ENCODE results near the gene MAPK8.

- TF ChIP-seq POLR2A (IDR thresholded peaks at IDR 0.05; ENCODE audit: low read depth, low read length) (peak; percentile 49; the same call in 1 of the 2 replicates), TAF1 (IDR thresholded peaks at IDR 0.05; ENCODE audit: borderline replicate concordance, low read depth, low read length) (peak; percentile 51; the same call in 1 of the 2 replicates), POLR2AphosphoS5 (IDR thresholded peaks at IDR 0.05; ENCODE audit: low read depth, low read length) (no peak; the same call in 1 of the 2 replicates)
These were observed 27.3 kb upstream of the MAPK8 start for GRCh38 chr10:48279081-48279751.
